ENCODE results near the gene TP53I11. TPM values are rescaled to one million over a fixed set of nuclear protein-coding genes. Genes with fewer than 3 reads are reported as not detected.

Gene TP53I11, protein sequence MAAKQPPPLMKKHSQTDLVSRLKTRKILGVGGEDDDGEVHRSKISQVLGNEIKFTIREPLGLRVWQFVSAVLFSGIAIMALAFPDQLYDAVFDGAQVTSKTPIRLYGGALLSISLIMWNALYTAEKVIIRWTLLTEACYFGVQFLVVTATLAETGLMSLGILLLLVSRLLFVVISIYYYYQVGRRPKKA
- total RNA-seq, result 110 TPM
- long read RNA-seq, transcript TP53I11-208 (7 exons, 2,647 nt), result major isoform, 21 of 149 reads
- long read RNA-seq, partial matches to known transcripts, result 1 of 149 reads
- long read RNA-seq, other reads (novel, unspliced or antisense), result 124 of 149 reads

DNA sequence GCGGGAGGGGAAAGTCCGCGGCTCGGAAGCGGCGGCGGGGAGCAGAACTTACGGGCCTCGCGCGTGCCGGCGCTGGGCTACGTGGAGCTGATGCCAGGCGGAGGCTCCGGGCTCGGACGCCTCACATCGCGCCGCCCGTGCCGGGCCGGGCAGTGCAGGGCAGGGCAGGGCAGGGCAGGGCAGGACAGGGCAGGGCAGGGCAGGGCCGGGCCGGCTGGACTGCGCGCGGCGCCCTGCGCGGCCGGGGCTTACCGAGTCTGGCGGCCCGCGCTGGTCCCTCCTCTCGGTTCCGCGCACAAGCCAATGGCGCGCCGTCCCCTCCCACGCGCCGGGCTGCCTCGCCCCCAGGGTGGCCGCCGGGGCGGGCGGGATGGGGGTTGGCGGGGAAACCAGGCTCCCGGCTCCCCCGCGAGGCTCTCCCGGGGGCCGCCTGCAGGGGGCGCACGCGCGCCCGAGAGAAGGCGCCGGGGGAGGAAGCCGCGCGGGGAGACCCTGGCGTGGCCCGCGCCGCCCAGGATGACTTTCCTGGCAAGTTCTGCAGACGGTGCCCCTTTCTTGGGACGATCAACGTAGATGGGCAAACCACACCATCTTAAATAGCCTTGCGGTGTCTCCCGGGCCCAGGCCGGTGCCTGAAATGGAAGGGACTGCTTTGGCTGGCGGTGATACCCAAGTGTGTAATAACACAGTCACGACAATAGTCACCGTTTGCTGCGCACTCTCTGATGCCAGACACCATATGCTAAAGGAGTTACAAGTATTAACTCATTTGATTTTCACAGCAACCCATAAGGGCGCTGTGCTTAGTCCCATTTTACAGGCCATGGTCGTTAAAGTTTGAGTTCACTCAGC, at the start of gene TP53I11:
Gene TP53I11, minus strand, starts transcription at position 259 of the 852 bp plus-strand sequence. CDS start 12,548 bp downstream, outside the sequence.
- Histone ChIP-seq H3K9me3 (no peaks in the 10 kb centered on the region), H3K27me3 (no peaks in the 10 kb centered on the region), H3K36me3 (no peaks in the 10 kb centered on the region), H3K4me3 (peak within 1 kb of the TSS; percentile 90), H3K4me1 (peaks cover 37% of the 10 kb centered on the region), H3K27ac (peak within 1 kb of the TSS; percentile 85)
- intact Hi-C loops (cut with DNase I), result no loop called here
- DNase-seq (peak; percentile 96), ATAC-seq (peak; percentile 91)
- TF ChIP-seq, protein P1, sequence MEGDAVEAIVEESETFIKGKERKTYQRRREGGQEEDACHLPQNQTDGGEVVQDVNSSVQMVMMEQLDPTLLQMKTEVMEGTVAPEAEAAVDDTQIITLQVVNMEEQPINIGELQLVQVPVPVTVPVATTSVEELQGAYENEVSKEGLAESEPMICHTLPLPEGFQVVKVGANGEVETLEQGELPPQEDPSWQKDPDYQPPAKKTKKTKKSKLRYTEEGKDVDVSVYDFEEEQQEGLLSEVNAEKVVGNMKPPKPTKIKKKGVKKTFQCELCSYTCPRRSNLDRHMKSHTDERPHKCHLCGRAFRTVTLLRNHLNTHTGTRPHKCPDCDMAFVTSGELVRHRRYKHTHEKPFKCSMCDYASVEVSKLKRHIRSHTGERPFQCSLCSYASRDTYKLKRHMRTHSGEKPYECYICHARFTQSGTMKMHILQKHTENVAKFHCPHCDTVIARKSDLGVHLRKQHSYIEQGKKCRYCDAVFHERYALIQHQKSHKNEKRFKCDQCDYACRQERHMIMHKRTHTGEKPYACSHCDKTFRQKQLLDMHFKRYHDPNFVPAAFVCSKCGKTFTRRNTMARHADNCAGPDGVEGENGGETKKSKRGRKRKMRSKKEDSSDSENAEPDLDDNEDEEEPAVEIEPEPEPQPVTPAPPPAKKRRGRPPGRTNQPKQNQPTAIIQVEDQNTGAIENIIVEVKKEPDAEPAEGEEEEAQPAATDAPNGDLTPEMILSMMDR (IDR thresholded peaks at IDR 0.05), result peak; percentile 74

DNA sequence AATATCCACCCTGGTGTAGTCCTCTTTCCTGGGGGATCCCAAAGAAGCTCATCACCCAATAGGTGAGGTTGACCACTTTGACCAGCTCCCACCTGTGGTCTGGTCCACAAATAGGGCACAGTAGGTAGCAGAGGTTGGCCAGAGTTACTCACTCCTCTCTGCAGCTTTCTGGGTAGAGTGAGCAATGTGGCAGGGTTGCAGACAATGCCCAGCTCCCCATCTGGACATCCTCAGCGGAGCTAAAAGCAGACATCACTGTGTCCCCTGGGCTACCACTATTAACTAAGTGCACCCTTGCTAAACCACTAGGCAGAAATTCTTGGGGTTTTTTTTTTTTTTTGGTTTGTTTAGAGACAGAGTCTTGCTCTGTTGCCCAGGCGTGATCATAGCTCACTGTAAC, 48.4 kb upstream of the TP53I11 start:
- no peak for ATAC-seq
- Histone ChIP-seq H3K4me3 (no peak overlapping the region), H3K36me3 (no peaks in the 10 kb centered on the region), H3K4me1 (no peaks in the 10 kb centered on the region), H3K9me3 (no peaks in the 10 kb centered on the region), H3K27me3 (no peaks in the 10 kb centered on the region), H3K27ac (no peak overlapping the region)
- TF ChIP-seq, protein P1 (IDR thresholded peaks at IDR 0.05), result no peak
- DNase-seq, result no peak
- intact Hi-C loops (cut with DNase I), result no loop called here

DNA sequence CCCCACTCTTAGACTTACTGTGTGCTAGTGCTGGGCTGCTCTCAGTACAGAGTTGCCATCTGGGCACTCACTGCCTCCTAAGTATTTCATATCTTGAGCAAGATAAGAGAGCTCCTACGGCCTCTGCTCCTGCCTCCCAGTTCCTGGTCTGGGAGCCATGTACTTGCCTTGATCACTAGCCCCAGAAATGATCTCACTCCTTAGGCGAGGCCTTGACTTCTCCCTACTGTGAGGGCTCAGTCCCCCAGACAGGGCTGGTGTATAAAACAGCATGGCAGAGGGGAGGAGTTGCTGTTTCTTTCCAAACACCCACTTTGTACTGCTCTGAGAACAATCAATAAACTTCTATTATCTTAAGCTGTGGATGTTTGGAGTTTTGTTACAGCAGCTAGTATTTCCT, 47.4 kb upstream of the TP53I11 start:
- Histone ChIP-seq H3K9me3 (no peaks in the 10 kb centered on the region), H3K27me3 (no peaks in the 10 kb centered on the region), H3K27ac (no peak overlapping the region), H3K4me1 (no peaks in the 10 kb centered on the region), H3K36me3 (no peaks in the 10 kb centered on the region), H3K4me3 (no peak overlapping the region)
- TF ChIP-seq, protein P1 (IDR thresholded peaks at IDR 0.05), result no peak
- intact Hi-C loops (cut with DNase I), result no loop called here
- DNase-seq, result no peak
- ATAC-seq, result no peak

DNA sequence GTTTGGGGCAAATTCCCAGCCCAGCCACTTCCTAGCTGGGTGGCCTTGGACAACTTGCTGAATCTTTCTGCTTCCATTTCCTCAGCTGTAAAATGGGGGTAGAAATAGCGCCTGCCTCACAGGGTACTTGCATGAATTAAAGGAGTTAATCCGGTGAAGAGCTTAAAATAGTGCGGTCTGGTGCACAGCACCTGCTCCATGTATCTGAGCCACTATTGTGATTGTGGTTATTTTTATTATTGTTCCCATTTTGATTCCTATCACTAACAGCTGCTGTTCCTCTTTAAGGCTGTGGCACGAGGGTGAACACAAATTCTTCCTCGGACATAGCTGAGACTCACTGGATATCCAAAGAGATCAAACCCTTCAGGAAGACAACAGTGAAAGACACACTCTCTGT, 46.9 kb upstream of the TP53I11 start:
- intact Hi-C loops (cut with DNase I), result no loop called here
- no peak overlapping the region for H3K4me3 ChIP-seq
- no peaks in the 10 kb centered on the region for H3K9me3 ChIP-seq
- no peak overlapping the region for H3K27ac ChIP-seq
- H3K27me3 ChIP-seq, result no peaks in the 10 kb centered on the region
- no peaks in the 10 kb centered on the region for H3K4me1 ChIP-seq
- ATAC-seq (no peak), DNase-seq (no peak)
- H3K36me3 ChIP-seq, result no peaks in the 10 kb centered on the region
- TF ChIP-seq, protein P1 (IDR thresholded peaks at IDR 0.05), result no peak

DNA sequence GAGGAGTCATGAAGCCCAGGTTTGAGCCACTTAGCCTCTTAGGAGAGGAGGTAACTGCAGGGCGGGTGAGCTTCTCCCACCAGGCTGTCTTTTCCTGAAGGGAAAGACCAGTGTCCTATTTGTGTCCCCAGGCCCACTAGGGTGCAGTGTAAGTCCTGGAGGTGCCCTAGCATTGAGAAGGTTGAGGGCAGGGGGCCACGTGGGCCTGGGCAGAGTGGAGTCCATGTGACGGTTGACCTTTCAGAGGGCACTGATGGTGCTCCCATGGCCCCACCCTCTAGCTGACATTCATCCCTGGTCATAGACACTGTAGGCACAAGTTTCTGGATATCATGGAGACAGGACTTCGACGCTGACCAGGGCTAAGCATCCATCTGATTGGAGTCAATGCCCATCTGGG, 44.1 kb upstream of the TP53I11 start:
- no peak overlapping the region for H3K27ac ChIP-seq
- H3K9me3 ChIP-seq, result no peaks in the 10 kb centered on the region
- H3K4me3 ChIP-seq, result no peak overlapping the region
- intact Hi-C loops (cut with DNase I), result no loop called here
- TF ChIP-seq, protein P1 (IDR thresholded peaks at IDR 0.05), result no peak
- H3K27me3 ChIP-seq, result no peaks in the 10 kb centered on the region
- H3K36me3 ChIP-seq, result no peaks in the 10 kb centered on the region
- ATAC-seq, result no peak
- peaks cover 6% of the 10 kb centered on the region for H3K4me1 ChIP-seq
- DNase-seq, result no peak
